Large intestine (tissue), 12 donors: ENCODE data around the gene MBLAC1. TPM values are rescaled to one million over a fixed set of nuclear protein-coding genes. Genes with fewer than 3 reads are reported as not detected.

ENCODE experiments used
- DNase-seq, 2 donors: peaks; one replicate each; pipeline versions ENCODE4 v3.0.0 to v3.0.0-alpha.2; 2013
- H3K27ac ChIP-seq: one replicate; pipeline ENCODE4 v1.5.1; 2013; ENCODE audit warnings: low read length
- H3K27me3 ChIP-seq: 2 replicates; pipeline ENCODE4 v1.6.1; 2013; ENCODE audit warnings: low read length; ENCODE audit not compliant: control insufficient read depth, insufficient read depth
- H3K36me3 ChIP-seq: 2 replicates; pipeline ENCODE4 v1.6.1; 2013; ENCODE audit warnings: low read length; ENCODE audit not compliant: control insufficient read depth, insufficient read depth
- H3K4me1 ChIP-seq: one replicate; pipeline ENCODE4 v1.6.1; 2013; ENCODE audit warnings: low read length; ENCODE audit not compliant: control insufficient read depth, insufficient read depth
- H3K4me3 ChIP-seq: one replicate; pipeline ENCODE4 v1.5.1; 2013; ENCODE audit warnings: low read length
- H3K9me3 ChIP-seq: one replicate; pipeline ENCODE4 v1.6.1; 2013; ENCODE audit warnings: mild to moderate bottlenecking, low read depth, low read length, moderate library complexity; ENCODE audit not compliant: control insufficient read depth
- WGBS: methylation state at CpG from one replicate; pipeline ENCODE4 v1.1.5; 2013; ENCODE audit warnings: low lambda C conversion rate; ENCODE audit not compliant: insufficient coverage; 5-methylcytosine and 5-hydroxymethylcytosine counted together
- long read RNA-seq, 11 donors: transcript quantifications; one replicate each; lab custom pipeline, GENCODE V29; 2026
- polyA plus RNA-seq: library from polyadenylated mRNA; unstranded; fragments of 120-200 nt; gene quantifications from one replicate; pipeline ENCODE4 v1.2.1, GENCODE V29; 2013

The MBLAC1 gene
- 2.8 TPM for polyA plus RNA-seq
- long read RNA-seq, donor 1 = 0 reads
- long read RNA-seq, donor 2, partial matches to known transcripts = 0 of 3 reads
- long read RNA-seq, donor 2, other reads (novel, unspliced or antisense) = 0 of 3 reads
- long read RNA-seq, donor 3, partial matches to known transcripts = 0 of 2 reads
- long read RNA-seq, donor 3, other reads (novel, unspliced or antisense) = 0 of 2 reads
- long read RNA-seq, donor 4 = 0 reads
- long read RNA-seq, donor 5 = 0 reads
- long read RNA-seq, donor 6, partial matches to known transcripts = 0 of 3 reads
- long read RNA-seq, donor 6, other reads (novel, unspliced or antisense) = 0 of 3 reads
- long read RNA-seq, donor 7 = 0 reads
- long read RNA-seq, donor 8, partial matches to known transcripts = 0 of 1 reads
- long read RNA-seq, donor 8, other reads (novel, unspliced or antisense) = 0 of 1 reads
- long read RNA-seq, donor 9 = 0 reads
- long read RNA-seq, donor 10, partial matches to known transcripts = 6 of 11 reads
- long read RNA-seq, donor 10, other reads (novel, unspliced or antisense) = 0 of 11 reads
- long read RNA-seq, donor 11, partial matches to known transcripts = 0 of 1 reads
- long read RNA-seq, donor 11, other reads (novel, unspliced or antisense) = 0 of 1 reads

DNA sequence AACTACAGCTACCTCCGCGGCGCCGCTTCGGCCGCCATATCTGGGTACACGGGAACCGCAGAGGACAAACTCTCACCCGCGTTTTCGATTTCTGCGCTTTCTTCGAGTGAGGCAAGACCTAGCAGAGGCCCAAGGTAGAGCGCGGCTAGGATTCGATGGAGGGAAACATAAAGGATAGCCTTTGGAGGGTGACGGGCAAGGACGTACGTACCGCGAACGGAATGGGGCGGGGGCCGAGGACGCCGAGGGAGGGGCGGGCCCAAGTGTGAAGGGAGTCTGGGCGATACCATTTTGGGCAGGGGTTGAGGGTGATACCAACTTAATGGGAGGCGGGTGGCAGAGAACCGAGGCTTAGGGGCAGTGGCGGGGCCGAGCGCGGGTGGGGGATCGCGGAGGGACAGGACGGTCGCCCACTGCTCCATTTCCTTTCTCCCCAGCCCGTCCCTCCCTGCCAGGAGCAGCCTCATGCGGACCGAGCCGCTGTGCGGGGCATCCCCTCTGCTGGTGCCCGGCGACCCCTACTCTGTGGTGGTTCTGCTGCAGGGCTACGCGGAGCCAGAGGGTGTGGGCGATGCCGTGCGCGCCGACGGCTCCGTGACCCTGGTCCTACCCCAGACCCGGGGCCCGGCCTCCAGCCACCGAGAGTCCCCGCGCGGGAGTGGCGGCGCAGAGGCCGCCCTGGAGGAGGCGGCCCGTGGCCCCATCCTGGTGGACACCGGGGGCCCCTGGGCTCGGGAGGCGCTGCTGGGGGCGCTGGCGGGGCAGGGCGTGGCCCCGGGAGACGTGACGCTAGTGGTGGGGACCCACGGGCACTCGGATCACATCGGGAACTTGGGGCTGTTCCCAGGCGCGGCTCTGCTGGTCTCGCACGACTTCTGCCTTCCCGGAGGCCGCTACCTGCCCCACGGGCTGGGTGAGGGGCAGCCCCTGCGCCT lies at the start of gene MBLAC1:
TSS of gene MBLAC1 (plus strand) at position 37 of the 935 bp plus-strand sequence. CDS start at position 466, 429 bp downstream.
- peak within 1 kb of the TSS; percentile 99 for H3K27ac ChIP-seq
- peaks cover 36% of the 10 kb centered on the region for H3K4me1 ChIP-seq
- no peaks in the 10 kb centered on the region for H3K9me3 ChIP-seq
- WGBS = no CpG with 5 or more reads among the region's 85 CpGs
- peak within 1 kb of the TSS; percentile 76 for H3K4me3 ChIP-seq
- DNase-seq = peak; percentile 88 to 96
- no peaks in the 10 kb centered on the region for H3K27me3 ChIP-seq
- H3K36me3 ChIP-seq = peaks cover 4% of the 10 kb centered on the region

- Histone ChIP-seq H3K4me3 (no peak overlapping the region), H3K4me1 (peaks cover 34% of the 10 kb centered on the region), H3K9me3 (peaks cover 21% of the 10 kb centered on the region), H3K36me3 (peaks cover 50% of the 10 kb centered on the region), H3K27ac (peak overlapping the region; percentile 82), H3K27me3 (no peaks in the 10 kb centered on the region)
- no CpG with 5 or more reads among the region's 4 CpGs for WGBS
- peak; percentile 76 to 87 for DNase-seq
These were observed 49.6 kb upstream of the MBLAC1 start for GRCh38 chr7:100077205-100077604.

- H3K4me3 ChIP-seq = peak overlapping the region; percentile 98
- H3K27ac ChIP-seq = peak overlapping the region; percentile 82
- DNase-seq = peak; percentile 85 to 92
- peaks cover 2% of the 10 kb centered on the region for H3K9me3 ChIP-seq
- peaks cover 32% of the 10 kb centered on the region for H3K36me3 ChIP-seq
- peaks cover 37% of the 10 kb centered on the region for H3K4me1 ChIP-seq
- H3K27me3 ChIP-seq = no peaks in the 10 kb centered on the region
- WGBS = no CpG with 5 or more reads among the region's 7 CpGs
These were observed 47.7 kb upstream of the MBLAC1 start for GRCh38 chr7:100079024-100079560.

GRCh38 chr7:100080907-100081534 lies 45.7 kb upstream of the MBLAC1 start:
- peaks cover 37% of the 10 kb centered on the region for H3K4me1 ChIP-seq
- no peaks in the 10 kb centered on the region for H3K9me3 ChIP-seq
- H3K36me3 ChIP-seq = peaks cover 12% of the 10 kb centered on the region
- H3K4me3 ChIP-seq = peak overlapping the region; percentile 98
- H3K27me3 ChIP-seq = no peaks in the 10 kb centered on the region
- peak in 1 of 2 donors; percentile 71 for DNase-seq
- 0% methylated on average over 4 of the region's 34 CpGs for whole genome bisulfite sequencing
- peak overlapping the region; percentile 82 for H3K27ac ChIP-seq

- peak within 1 kb of the TSS; percentile 82 for H3K27ac ChIP-seq
- no peaks in the 10 kb centered on the region for H3K27me3 ChIP-seq
- peak; percentile 99 for DNase-seq
- peaks cover 7% of the 10 kb centered on the region for H3K36me3 ChIP-seq
- peak within 1 kb of the TSS; percentile 98 for H3K4me3 ChIP-seq
- no CpG with 5 or more reads among the region's 55 CpGs for WGBS
- H3K9me3 ChIP-seq = no peaks in the 10 kb centered on the region
- H3K4me1 ChIP-seq = peaks cover 34% of the 10 kb centered on the region
These were observed 45.1 kb upstream of the MBLAC1 start, which contains the start of gene ZNF3 for GRCh38 chr7:100081535-100082102. Gene ZNF3 (minus strand): TSS chr7:100081723. CDS start chr7:100077357, 4,366 bp downstream.

GRCh38 chr7:100082978-100083377 lies 43.8 kb upstream of the MBLAC1 start:
- no peak for DNase-seq
- Histone ChIP-seq H3K4me3 (no peak overlapping the region), H3K4me1 (peaks cover 23% of the 10 kb centered on the region), H3K27me3 (no peaks in the 10 kb centered on the region), H3K36me3 (no peaks in the 10 kb centered on the region), H3K9me3 (no peaks in the 10 kb centered on the region), H3K27ac (no peak overlapping the region)
- WGBS = no CpG with 5 or more reads among the region's 4 CpGs

DNA sequence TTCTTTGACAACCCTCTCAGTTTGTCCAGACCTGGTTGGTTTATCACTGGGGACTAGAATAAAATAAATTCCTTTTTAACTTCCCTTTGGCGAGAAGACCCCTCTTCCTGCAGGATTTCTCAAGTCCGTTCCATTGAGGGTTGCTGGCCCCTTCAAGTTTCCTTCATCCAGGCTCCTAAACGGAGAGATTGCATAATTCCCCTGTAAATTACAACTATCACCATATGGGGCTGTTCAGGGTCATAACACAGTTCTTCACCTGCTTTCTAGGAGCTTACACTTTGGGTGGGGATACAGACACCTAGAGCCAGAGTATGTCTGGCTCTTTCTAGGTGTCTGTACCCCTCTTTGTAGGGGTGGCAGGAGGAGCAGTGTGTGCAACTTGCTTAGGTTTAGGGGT lies 41.3 kb upstream of the MBLAC1 start:
- no peak for DNase-seq
- no peaks in the 10 kb centered on the region for H3K27me3 ChIP-seq
- H3K27ac ChIP-seq = no peak overlapping the region
- peaks cover 3% of the 10 kb centered on the region for H3K36me3 ChIP-seq
- no peak overlapping the region for H3K4me3 ChIP-seq
- peaks cover 18% of the 10 kb centered on the region for H3K4me1 ChIP-seq
- H3K9me3 ChIP-seq = no peaks in the 10 kb centered on the region
- WGBS = no CpG with 5 or more reads among the region's 3 CpGs

- no CpG with 5 or more reads among the region's 10 CpGs for WGBS
- no peaks in the 10 kb centered on the region for H3K9me3 ChIP-seq
- no peak overlapping the region for H3K27ac ChIP-seq
- H3K36me3 ChIP-seq = peaks cover 19% of the 10 kb centered on the region
- H3K4me1 ChIP-seq = peaks cover 18% of the 10 kb centered on the region
- H3K4me3 ChIP-seq = no peak overlapping the region
- peak in 1 of 2 donors; percentile 26 for DNase-seq
- H3K27me3 ChIP-seq = no peaks in the 10 kb centered on the region
These were observed 39.6 kb upstream of the MBLAC1 start for GRCh38 chr7:100087055-100087750.

DNA sequence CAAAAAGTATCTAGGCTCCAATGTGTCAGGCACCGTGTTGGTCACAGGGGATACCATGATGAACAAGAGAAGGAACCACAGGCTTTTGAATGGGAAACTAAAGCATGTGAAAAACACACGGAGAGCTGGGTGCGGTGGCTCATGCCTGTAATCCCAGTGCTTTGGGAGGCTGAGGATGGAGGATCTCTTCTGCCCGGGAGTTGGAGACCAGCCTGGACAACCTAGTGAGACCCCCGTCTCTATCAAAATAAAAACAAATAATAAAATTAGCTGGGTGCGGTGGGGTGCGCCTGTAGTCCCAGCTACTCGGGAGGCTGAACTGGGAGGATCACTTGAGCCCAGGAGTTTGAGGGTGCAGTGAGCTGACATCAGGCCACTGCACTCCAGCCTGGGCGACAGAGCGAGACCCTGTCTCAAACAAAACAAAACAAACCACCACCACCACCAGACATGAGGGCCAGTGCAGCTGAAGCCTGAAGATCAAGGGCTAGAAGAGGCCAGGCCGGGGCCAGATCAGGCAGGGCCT lies 38.6 kb upstream of the MBLAC1 start:
- no CpG with 5 or more reads among the region's 11 CpGs for WGBS
- Histone ChIP-seq H3K27ac (peak overlapping the region; percentile 68), H3K27me3 (no peaks in the 10 kb centered on the region), H3K36me3 (peaks cover 29% of the 10 kb centered on the region), H3K4me3 (peak overlapping the region; percentile 98), H3K4me1 (peaks cover 15% of the 10 kb centered on the region), H3K9me3 (no peaks in the 10 kb centered on the region)
- no peak for DNase-seq
